ENCODE data around the gene RPL27A.
A peak's percentile ranks its signal among the peaks of the same experiment; 100 is the strongest.
"Not testable (repeated sequence)": the region's sequence is repeated elsewhere in the genome, so short reads cannot be mapped to it uniquely, and the experiment has no call there.

The RPL27A gene

GRCh38 chr11:8682303-8683114, at the start of gene RPL27A, which contains the start of gene TRIM66:
RPL27A (plus strand) TSS chr11:8682792; CDS start chr11:8682814, 22 bp downstream.
TRIM66 (minus strand) TSS chr11:8682665; CDS start chr11:8672274, 10,391 bp downstream.
- peak; percentile 100 for DNase-seq

- DNase-seq = no peak
These were observed 48.1 kb upstream of the RPL27A start for GRCh38 chr11:8634498-8634897.

GRCh38 chr11:8636127-8636526, 46.5 kb upstream of the RPL27A start:
- DNase-seq = no peak

- no peak for DNase-seq
These were observed 44.3 kb upstream of the RPL27A start for GRCh38 chr11:8638300-8638699.

GRCh38 chr11:8639655-8640054, 42.9 kb upstream of the RPL27A start:
- no peak for DNase-seq

GRCh38 chr11:8640267-8640906, 42.2 kb upstream of the RPL27A start:
- DNase-seq = no peak

- DNase-seq = no peak
These were observed 41.3 kb upstream of the RPL27A start for GRCh38 chr11:8641332-8641731.

GRCh38 chr11:8642196-8642841, 40.3 kb upstream of the RPL27A start:
- no peak for DNase-seq

- DNase-seq = no peak
These were observed 35.7 kb upstream of the RPL27A start for GRCh38 chr11:8646873-8647272.

GRCh38 chr11:8649361-8649760, 33.2 kb upstream of the RPL27A start:
- DNase-seq = no peak

- DNase-seq = no peak
These were observed 32.1 kb upstream of the RPL27A start for GRCh38 chr11:8650401-8650990.

- DNase-seq = no peak
These were observed 30.5 kb upstream of the RPL27A start for GRCh38 chr11:8652140-8652539.

GRCh38 chr11:8654503-8654902, 28.1 kb upstream of the RPL27A start:
- no peak for DNase-seq

GRCh38 chr11:8656291-8656690, 26.3 kb upstream of the RPL27A start:
- DNase-seq = no peak

- no peak for DNase-seq
These were observed 24.1 kb upstream of the RPL27A start for GRCh38 chr11:8658321-8659057.

- no peak for DNase-seq
These were observed 21.4 kb upstream of the RPL27A start for GRCh38 chr11:8661001-8661795.

- DNase-seq = no peak
These were observed 17.4 kb upstream of the RPL27A start for GRCh38 chr11:8665222-8665621.

- DNase-seq = not testable (repeated sequence)
These were observed 12.5 kb upstream of the RPL27A start for GRCh38 chr11:8670081-8670480.

- DNase-seq = peak; percentile 72
These were observed 11.4 kb upstream of the RPL27A start for GRCh38 chr11:8671193-8671612.

- DNase-seq = no peak
These were observed 10.9 kb upstream of the RPL27A start for GRCh38 chr11:8671651-8672062.

- DNase-seq = no peak
These were observed 10.2 kb upstream of the RPL27A start for GRCh38 chr11:8672346-8672745.

- no peak for DNase-seq
These were observed 7.7 kb upstream of the RPL27A start for GRCh38 chr11:8674859-8675258.

All from right forelimb (tissue), 1 donor.